ENCODE data around the gene ABLIM2. TPM values are rescaled to one million over a fixed set of nuclear protein-coding genes. Genes with fewer than 3 reads are reported as not detected.

Gene ABLIM2
- polyA plus RNA-seq, 3 donors, result 0.21 TPM; not detected in 2

DNA sequence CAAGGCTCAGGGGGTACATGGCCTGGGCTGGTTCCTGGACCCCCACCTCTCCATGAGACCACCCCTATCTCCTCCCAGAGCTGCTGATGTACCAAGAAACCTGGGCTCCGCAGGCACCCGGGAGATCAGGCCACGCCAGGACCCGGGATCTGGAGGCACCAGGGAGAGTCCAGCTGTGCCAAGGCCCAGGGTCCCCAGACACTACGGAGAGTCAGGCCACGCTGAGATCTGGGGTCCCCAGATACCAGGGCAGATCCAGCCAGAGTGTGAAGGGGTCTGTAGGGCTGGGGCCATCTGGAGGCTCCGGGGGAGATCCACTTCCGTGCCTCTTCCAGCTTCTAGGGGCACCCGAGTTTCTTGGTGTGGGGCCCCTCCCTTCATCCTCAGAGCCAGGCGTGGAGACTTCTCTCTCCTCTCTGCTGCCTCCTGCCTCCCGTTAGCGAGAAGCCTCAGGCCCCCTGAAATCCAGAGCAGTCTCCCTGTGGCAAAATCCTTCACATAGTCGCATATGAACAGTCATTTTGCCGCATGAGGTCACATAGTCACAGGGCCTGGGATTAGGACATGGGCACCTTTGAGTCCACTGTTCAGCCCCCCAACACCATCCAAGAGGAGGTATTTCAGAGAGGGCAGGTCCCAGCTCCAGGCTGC, 9.7 kb downstream of the ABLIM2 start:
- Histone ChIP-seq H3K4me2 (replicated peaks; ENCODE audit: extremely low read depth, low read length, poor library complexity, severe bottlenecking) (no peak overlapping the region), H3K79me2 (ENCODE audit: insufficient read depth, low read length) (no peaks in the 10 kb centered on the region), H3K9me3 (replicated peaks in 1 of 2; ENCODE audit: control insufficient read depth in 1 of 2, insufficient read depth in 1 of 2, low read length in 2 of 2) (no peaks in the 10 kb centered on the region), H4K20me1 (ENCODE audit: insufficient read depth, low read length) (no peaks in the 10 kb centered on the region), H2AFZ (ENCODE audit: insufficient read depth, low read depth, low read length, poor library complexity, severe bottlenecking) (no peak overlapping the region), H3K27ac (ENCODE audit: low read depth in 1 of 2, low read length in 2 of 2) (no peak overlapping the region), H3K4me3 (replicated peaks in 1 of 3; ENCODE audit: low read depth in 2 of 3, low read length in 3 of 3) (no peak overlapping the region), H3K27me3 (ENCODE audit: control insufficient read depth in 2 of 2, insufficient read depth in 2 of 2, low read length in 2 of 2) (peaks cover 0 to 7% of the 10 kb centered on the region in 2 donors), H3K9ac (ENCODE audit: insufficient read depth, low read length, poor library complexity, severe bottlenecking) (no peak overlapping the region), H3K4me1 (ENCODE audit: control insufficient read depth in 1 of 2, insufficient read depth in 2 of 2, low read length in 2 of 2) (no peaks in the 10 kb centered on the region), H3K36me3 (replicated peaks in 1 of 2; ENCODE audit: control insufficient read depth in 1 of 2, insufficient read depth in 2 of 2, low read length in 2 of 2) (no peaks in the 10 kb centered on the region)
- no peak for DNase-seq
- Mint-ChIP-seq H3K4me1 (no peaks in the 10 kb centered on the region), H3K9me3 (peaks cover 0 to 3% (median 0%) of the 10 kb centered on the region in 7 donors), H3K27me3 (ENCODE audit: low read depth in 3 of 3) (peaks cover 22 to 41% (median 26%) of the 10 kb centered on the region in 3 donors), H3K36me3 (no peaks in the 10 kb centered on the region), H3K4me3 (no peak overlapping the region), H3K27ac (no peak overlapping the region)
- WGBS (ENCODE audit: insufficient coverage), result 89% methylated on average over 12 of the region's 14 CpGs
- intact Hi-C loops (cut with micrococcal nuclease), result no loop called here
- TF ChIP-seq, protein P1, sequence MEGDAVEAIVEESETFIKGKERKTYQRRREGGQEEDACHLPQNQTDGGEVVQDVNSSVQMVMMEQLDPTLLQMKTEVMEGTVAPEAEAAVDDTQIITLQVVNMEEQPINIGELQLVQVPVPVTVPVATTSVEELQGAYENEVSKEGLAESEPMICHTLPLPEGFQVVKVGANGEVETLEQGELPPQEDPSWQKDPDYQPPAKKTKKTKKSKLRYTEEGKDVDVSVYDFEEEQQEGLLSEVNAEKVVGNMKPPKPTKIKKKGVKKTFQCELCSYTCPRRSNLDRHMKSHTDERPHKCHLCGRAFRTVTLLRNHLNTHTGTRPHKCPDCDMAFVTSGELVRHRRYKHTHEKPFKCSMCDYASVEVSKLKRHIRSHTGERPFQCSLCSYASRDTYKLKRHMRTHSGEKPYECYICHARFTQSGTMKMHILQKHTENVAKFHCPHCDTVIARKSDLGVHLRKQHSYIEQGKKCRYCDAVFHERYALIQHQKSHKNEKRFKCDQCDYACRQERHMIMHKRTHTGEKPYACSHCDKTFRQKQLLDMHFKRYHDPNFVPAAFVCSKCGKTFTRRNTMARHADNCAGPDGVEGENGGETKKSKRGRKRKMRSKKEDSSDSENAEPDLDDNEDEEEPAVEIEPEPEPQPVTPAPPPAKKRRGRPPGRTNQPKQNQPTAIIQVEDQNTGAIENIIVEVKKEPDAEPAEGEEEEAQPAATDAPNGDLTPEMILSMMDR (IDR thresholded peaks at IDR 0.05), result no peak

DNA sequence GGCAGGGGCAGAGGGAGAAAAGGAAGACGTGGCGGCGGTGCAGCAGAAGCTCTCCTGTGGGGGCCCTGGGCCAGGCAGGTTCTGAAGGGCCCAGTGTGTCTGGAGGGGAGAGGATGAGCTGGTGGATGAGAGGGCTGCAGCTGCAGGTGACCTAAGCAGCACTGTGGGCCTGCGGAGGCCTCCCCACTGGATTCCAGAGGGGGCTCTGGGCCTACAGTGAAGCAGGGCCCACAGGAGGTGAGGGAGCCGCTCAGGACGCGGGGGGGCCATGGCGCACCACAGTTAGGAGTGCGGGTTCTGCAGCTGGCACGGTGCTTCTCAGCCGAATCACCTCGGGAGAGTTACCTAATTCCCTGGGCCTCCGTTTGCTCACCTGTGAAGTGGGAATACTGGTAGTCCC, 10.5 kb downstream of the ABLIM2 start:
- no peaks in the 10 kb centered on the region for H3K79me2 ChIP-seq (ENCODE audit: insufficient read depth, low read length)
- H3K4me1 ChIP-seq (ENCODE audit: control insufficient read depth in 1 of 2, insufficient read depth in 2 of 2, low read length in 2 of 2), result no peaks in the 10 kb centered on the region
- H3K4me3 ChIP-seq (replicated peaks in 1 of 3; ENCODE audit: low read depth in 2 of 3, low read length in 3 of 3), result no peak overlapping the region
- H3K27ac ChIP-seq (ENCODE audit: low read depth in 1 of 2, low read length in 2 of 2), result no peak overlapping the region
- TF ChIP-seq, protein P1 (IDR thresholded peaks at IDR 0.05), result no peak
- no peaks in the 10 kb centered on the region for H3K9me3 ChIP-seq (replicated peaks in 1 of 2; ENCODE audit: control insufficient read depth in 1 of 2, insufficient read depth in 1 of 2, low read length in 2 of 2)
- Mint-ChIP-seq H3K4me1 (no peaks in the 10 kb centered on the region), H3K4me3 (no peak overlapping the region), H3K36me3 (no peaks in the 10 kb centered on the region), H3K9me3 (peaks cover 0 to 3% (median 0%) of the 10 kb centered on the region in 7 donors), H3K27me3 (ENCODE audit: low read depth in 3 of 3) (peaks cover 26 to 38% (median 27%) of the 10 kb centered on the region in 3 donors), H3K27ac (no peak overlapping the region)
- H3K27me3 ChIP-seq (ENCODE audit: control insufficient read depth in 2 of 2, insufficient read depth in 2 of 2, low read length in 2 of 2), result peaks cover 0 to 7% of the 10 kb centered on the region in 2 donors
- no peak overlapping the region for H2AFZ ChIP-seq (ENCODE audit: insufficient read depth, low read depth, low read length, poor library complexity, severe bottlenecking)
- DNase-seq, result no peak
- H4K20me1 ChIP-seq (ENCODE audit: insufficient read depth, low read length), result no peaks in the 10 kb centered on the region
- no peak overlapping the region for H3K9ac ChIP-seq (ENCODE audit: insufficient read depth, low read length, poor library complexity, severe bottlenecking)
- no peak overlapping the region for H3K4me2 ChIP-seq (replicated peaks; ENCODE audit: extremely low read depth, low read length, poor library complexity, severe bottlenecking)
- WGBS (ENCODE audit: insufficient coverage), result 95% methylated on average over 8 of the region's 13 CpGs
- intact Hi-C loops (cut with micrococcal nuclease), result no loop called here
- H3K36me3 ChIP-seq (replicated peaks in 1 of 2; ENCODE audit: control insufficient read depth in 1 of 2, insufficient read depth in 2 of 2, low read length in 2 of 2), result no peaks in the 10 kb centered on the region
